HG03108 (cell line): Measurements from ENCODE around the gene KRTAP17-1.
"Not testable (repeated sequence)": the region's sequence is repeated elsewhere in the genome, so short reads cannot be mapped to it uniquely, and the experiment has no call there.

ENCODE experiments used
- ATAC-seq: cut with Tn5 transposase; IDR thresholded peaks from one replicate; pipeline ENCODE4 v1.9.1; 2021; ENCODE audit warnings: moderate library complexity; ENCODE audit not compliant: unreplicated experiment

KRTAP17-1 gene, protein sequence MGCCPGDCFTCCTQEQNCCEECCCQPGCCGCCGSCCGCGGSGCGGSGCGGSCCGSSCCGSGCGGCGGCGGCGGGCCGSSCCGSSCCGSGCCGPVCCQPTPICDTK

DNA sequence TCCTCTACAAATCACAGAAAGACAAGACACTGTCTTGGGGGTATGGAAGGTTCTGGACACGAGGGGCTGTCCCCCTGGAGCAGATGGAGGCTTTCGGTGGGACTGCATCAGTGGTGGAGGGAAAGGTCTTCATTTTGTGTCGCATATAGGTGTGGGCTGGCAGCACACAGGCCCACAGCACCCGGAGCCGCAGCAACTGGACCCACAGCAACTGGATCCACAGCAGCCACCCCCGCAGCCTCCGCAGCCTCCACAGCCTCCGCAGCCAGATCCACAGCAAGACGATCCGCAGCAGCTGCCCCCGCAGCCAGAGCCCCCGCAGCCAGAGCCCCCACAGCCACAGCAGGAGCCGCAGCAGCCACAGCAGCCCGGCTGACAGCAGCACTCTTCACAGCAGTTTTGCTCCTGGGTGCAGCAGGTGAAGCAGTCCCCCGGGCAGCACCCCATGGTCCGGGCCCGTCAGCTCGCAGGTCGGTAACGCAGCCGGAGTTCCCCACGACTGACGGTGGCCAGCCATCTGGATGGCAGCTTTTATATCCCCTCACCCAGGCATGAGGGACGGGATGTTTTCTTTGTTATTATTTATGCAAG, at the start of gene KRTAP17-1:
KRTAP17-1 (minus strand) TSS at position 507 of the 591 bp plus-strand sequence; CDS start at position 447, 60 bp downstream.
- no peak for ATAC-seq

DNA sequence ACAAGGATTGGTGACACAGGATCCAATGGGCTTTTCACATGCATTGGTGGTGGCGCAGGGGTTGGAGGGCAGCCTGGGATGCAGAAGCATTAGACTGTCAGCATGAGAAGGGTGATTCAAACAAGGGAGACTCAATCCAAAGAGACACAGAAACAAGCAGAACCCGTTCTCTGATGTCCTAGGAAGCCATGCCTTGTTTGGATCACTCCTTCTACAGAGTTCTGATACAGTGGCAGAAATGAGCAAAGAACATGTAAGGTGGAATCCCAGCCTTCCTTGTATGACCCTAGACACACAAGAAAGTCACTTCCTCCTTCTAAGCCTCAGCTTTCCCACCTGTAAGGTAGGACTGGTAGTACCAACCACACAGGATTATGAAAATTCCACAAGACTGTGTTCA, 48.4 kb upstream of the KRTAP17-1 start:
- no peak for ATAC-seq

DNA sequence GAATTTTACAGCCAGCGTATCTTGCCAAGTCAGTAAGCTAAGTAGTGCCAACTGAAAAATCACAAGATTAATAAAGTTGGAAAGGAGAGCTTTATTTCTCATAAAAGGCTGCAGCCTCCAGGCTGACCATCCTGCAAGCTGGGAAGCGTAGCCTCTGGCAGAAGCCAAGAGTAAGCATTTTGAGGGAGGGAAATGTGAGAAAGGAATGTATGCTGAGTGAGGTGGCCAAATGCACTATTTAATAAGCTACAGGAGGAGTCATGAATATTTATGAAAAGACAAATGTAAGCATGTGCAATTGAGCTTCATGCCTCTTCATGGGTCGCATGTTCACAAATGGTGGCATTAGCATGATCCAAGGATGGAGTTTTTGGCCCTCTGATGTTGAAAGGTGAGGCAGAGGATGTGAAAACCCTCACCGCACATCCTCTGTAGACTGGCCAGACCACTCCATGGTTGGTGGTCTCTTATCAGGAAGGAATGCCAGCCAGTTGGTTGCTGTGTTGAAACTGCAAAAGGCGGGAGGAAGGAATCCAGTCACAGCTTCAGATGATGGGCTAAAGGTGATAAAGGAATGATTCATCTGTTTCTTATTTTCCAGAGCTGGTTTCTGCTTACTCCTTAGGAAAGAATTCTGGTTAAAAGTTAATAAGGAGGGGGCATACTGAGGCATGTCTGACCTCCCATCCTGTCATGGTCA, 44.9 kb upstream of the KRTAP17-1 start:
- no peak for ATAC-seq

DNA sequence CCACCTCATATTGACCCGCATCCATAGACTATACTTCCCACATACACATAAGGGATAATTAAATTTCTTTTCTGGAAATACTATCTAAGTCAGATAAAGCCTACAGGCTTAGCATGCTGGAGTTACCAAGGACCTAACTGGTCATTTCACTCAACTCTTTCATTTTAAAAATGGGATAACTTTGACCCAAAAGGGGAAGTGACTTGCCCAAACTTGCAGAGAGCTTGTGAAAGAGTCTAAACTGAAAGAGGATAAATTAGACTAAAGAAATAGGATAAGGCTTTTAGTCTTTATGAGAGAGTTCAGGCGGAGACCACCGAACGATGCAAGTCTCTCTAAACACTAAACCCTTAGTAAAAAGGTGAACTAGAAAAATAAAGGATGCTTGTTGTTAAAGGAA, 39.0 kb upstream of the KRTAP17-1 start:
- ATAC-seq = no peak

DNA sequence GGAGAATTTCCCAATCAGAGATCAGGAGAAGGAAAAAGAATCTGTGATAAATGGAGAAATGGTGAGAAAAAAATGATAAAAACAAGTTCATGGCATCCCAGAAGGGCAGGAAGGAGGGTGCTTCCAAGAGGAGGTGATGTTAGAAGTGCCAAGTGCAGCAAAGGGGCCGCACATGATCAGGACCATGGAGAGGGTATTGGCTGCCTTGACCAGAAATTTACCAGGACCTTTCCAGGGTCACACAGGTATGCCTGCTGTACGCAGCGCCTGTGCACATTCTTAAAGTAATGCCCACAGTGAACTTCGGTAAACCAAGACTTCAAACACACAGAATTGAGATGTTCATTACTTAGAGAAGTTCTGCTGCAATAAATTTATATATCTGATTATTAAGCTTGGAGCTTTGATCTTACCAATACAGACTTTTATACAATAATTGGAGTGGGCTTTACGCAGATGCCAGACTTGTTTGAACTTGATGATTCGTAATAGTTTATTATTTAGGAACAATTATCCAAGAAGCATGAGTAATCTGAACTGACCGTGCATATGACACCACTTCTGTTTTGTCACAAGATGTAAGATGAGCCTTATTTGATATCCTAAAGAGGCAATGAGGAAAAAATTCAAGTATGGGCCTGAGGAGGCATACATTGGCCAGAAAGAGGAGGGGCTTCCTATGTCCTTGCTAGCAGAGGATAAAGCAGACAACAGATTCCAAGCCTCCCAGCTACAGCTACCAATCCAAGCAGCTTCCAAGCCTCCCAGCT, 37.3 kb upstream of the KRTAP17-1 start:
- no peak for ATAC-seq

DNA sequence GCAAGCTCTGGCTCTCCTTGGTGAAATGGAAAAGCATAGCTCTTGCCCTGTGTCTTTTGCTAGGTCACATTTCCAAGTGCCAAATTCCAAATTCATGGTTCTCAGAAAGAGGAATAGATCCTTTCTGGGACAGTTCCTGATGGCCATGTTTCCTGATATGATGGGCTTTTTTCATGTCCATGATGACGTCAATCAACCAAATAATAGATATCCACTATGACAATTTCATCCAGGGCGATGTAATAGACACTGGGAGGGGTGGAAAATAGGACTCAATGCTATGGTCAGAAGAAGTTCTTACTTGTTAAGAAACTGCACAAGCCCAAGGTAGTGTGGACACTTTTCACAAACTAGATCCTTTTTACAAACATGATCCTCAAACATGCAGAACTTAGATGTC, 35.7 kb upstream of the KRTAP17-1 start:
- no peak for ATAC-seq

DNA sequence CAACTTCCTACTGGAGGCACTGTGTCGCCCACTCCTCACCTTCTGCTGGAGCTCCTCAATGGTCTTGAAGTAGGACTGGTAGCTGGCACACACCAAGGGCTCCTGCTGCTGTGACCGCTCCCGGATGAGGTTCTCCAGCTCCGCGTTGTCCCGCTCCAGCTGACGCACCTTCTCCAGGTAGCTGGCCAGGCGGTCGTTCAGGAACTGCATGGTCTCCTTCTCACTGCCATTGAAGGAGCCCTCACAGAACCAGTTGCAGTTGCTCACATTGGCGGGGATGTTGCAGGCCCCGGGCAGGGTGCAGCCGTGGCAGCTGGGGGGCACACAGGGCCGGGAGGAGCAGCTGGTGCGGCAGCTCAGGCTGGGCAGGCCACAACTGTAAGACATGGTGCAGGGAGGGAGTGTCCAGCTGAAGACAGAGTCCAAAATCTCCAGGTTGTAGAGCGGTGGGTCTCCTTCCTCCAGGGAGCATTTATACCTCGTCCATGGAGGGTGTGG, 34.9 kb upstream of the KRTAP17-1 start, which contains the start of gene KRT33A:
KRT33A (minus strand) TSS at position 448 of the 498 bp plus-strand sequence; CDS start at position 387, 61 bp downstream.
- not testable (repeated sequence) for ATAC-seq

DNA sequence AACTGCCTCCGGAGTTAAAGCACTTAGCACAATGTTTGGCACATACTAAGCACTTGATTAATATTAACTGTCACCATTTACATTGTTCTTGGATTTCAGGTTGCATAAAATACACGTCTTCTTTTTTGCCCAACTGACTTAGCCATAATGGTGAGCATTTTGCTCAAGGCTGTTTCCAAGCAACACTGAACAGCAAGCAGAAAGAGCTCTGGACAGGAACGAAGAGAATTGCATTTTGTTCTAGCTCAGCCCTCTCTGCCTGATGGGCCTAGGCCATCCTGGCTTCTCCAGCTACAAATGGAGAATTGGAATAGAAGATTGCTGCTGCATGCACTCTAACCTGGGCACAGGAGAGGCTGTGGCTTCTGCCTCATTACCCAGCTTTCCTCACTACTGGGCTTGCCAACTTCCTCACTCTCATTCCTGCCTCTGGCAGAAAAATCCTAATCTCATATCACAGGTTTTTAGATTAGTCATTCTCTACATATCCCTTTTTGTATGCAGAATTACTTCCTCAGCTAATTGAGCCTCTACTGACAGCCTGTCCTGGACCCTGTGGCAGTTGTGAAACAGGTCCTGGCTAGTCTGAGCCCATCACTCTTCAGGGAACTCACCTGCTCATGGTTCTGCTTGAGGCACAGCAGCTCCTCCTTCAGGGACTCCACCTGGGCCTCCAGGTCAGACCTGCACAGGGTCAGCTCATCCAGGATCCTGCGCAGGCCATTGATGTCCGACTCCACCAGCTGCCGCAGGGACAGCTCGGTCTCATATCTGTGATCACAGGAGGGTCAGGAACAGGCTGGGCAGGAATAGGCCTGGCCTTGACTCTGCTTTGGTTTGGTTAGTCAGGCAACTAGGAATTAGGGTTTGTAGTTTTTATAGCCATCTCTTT, 32.6 kb upstream of the KRTAP17-1 start:
- ATAC-seq = no peak

DNA sequence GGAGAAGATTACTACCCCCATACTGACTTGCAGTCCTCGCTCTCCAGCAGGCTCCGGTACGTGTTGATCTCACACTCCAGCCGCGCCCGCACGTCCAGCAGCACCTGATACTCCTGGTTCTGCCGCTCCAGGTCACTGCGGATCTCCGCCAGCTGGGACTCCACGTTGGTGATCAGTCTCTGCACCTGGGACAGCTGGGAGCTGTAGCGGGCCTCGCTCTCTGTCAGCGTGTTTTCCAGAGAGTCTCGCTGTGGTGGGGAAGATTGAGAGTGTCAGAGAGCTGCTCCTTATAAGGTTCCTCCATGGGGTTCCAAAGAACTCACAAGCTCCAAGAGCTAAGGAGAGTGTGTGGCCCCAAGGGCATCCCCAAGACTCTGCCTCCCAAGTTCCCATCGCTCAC, 30.9 kb upstream of the KRTAP17-1 start:
- not testable (repeated sequence) for ATAC-seq

DNA sequence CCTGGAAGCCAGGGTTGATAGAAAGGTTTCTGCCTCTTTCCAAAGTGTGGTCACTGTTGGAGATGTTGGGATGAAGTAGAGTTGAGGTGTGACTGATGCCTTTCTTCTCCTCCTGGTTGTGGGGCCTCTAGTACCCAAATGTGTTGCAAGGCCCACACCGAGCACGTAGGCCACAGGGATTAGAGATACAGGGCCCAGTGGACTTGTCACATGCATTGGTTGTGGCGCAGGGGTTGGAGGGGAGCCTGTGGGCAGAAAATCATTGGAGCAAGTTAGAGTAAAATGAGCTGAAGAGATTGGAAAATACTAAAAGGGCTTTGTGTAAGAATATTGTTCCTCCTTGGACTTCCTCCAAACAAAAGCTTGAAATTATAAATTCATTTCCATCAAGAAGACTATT, 30.5 kb upstream of the KRTAP17-1 start:
- ATAC-seq = no peak

DNA sequence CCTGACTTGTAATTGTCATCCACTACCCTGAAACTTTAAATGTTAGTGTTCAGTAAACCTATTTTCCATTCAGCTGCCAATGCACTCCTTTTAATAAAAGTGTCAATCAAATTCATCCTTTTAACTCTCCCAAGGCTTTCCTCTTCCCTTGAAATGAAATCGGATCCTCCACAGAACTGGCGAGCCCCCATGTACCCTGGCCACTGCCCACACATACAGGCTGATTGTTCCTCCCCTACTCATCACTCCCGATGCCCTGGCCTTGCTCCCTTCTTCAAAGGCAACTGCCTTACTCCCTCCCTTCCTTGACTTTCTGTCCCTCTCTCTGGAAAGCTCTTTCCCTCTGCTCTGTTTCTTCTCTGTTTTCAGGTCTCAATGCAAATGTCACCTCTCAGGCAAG, 27.5 kb upstream of the KRTAP17-1 start:
- ATAC-seq = no peak

DNA sequence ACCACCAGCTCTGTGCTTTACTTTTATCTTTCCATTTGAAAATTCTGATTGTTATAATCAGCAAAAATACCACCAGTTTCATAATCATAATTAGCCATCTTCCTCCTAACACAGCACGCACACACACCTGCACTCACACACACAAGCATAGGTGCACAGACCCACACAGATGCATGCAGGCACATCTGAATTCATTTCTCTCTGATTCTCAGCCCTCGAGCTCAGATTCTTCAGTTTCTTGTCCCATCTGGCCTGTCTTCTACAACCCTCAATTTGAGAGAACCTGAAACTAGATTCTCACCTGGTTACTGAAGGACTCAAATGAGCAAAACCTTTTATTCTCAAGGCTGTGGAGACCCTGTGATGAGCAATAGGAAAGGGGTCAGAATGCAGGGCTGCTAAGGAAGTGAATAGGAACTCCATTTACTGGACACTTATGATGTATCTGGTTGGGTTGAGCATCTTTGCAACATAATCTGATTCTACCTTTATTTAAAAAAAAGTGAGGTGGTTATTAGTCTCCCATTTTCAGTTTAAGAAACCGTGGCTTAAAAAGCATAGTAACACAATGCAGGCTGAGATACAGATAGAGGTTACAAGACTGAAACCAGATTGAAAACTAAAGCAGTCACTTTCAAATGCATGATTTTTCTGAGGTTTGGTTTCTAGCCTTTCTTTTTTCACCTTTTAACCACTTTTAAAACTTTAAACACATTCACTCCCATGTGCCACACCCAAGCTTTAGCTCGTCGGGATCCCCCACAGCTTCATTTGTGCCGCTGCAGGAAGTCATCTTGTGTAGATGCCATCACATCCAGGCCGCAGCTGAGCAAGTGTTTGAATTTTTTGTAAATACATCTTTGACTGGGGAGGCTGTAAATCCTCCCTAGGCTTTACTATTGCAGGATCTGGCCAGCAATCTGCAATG, 25.7 kb upstream of the KRTAP17-1 start:
- ATAC-seq = peak; percentile 27

DNA sequence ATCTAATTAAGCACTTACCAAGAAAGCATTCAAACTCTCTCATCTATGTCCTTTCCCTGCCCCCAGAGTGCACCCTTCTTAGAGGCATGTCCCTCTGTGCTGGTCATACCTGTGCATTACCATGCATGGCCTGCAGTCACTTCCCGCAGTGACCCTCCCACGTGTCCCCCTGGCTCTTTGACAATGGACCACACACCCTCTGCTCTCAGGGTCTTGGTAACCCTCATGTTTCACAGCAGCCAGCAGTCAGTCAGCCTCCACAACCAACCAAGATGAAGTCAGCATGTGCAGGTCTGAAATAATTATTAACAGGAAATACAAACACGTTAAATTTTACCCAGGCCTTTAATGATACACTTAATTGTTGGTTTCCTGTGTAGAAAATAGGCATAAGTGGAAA, 25.0 kb upstream of the KRTAP17-1 start:
- ATAC-seq = peak; percentile 35

DNA sequence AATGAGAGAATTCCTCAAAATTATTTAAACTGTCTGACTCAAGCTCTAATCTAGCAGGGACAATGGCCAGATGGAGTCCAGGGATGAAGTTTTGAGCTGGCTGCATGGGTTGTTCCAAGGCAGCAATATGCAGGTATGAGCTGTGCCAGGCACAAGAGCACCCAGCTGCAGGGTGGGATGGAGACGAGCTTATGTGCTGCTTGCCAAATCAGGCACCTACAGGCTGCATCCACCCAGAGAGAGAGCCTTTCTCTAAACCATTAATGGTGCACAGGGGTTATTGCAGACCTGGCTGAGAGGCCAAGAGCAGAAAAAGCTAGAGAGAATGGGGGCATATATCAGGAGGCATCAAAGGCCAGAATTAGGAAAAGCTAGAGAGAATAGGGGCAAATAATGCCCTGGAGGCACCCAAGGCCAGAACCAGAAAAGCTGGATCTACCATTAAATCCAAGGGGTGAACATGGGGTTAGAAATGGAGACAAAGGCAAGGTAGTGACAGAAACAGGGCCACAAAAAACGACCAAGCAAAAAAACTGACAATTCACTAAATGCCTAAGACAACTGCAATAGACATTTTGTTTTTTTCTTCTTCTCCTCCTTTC, 24.2 kb upstream of the KRTAP17-1 start:
- ATAC-seq = no peak

DNA sequence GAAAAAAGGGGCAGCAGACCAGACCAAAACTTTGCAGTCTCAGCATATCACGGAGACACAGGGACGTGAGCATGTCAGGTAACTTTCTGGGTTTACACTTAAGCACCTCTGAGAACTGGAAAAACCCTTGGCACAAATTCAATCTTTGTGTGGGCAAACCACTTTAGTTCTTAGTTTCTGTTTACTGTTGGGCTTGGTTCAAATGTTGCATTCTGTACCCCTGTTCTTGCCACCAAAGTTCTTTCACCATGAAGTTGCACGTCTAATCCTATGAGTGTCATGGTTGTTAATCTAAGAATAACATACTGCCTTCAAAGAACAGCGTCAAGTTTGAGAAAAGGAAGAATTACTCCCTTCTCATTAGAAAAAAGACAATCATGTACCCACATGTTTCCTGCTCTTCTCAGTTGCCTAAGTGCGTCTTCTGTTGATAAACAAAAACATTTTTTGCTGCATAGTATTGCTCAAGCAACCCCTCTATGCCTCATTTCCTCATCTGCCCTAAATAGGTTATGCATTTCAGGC, 23.5 kb upstream of the KRTAP17-1 start:
- ATAC-seq = no peak

DNA sequence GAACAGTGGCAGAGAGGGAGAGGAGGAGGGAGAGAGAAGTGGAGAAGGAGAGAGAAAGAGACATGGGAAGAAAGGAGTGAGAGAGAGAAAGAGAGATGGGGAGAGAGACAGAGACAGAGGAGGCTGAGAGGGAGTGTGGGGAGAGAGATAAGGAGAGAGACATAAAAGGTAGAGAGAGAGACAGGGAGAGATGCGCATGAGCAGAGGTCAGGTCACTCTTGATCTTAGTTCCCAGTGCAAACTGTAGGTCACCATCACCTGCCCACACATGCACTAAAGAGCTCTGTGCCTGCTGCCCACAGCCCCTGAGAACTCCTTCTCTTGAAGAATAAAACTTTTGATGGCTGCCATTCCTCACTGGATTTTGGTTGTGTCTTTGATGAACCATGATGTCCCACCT, 20.2 kb upstream of the KRTAP17-1 start:
- ATAC-seq = no peak

DNA sequence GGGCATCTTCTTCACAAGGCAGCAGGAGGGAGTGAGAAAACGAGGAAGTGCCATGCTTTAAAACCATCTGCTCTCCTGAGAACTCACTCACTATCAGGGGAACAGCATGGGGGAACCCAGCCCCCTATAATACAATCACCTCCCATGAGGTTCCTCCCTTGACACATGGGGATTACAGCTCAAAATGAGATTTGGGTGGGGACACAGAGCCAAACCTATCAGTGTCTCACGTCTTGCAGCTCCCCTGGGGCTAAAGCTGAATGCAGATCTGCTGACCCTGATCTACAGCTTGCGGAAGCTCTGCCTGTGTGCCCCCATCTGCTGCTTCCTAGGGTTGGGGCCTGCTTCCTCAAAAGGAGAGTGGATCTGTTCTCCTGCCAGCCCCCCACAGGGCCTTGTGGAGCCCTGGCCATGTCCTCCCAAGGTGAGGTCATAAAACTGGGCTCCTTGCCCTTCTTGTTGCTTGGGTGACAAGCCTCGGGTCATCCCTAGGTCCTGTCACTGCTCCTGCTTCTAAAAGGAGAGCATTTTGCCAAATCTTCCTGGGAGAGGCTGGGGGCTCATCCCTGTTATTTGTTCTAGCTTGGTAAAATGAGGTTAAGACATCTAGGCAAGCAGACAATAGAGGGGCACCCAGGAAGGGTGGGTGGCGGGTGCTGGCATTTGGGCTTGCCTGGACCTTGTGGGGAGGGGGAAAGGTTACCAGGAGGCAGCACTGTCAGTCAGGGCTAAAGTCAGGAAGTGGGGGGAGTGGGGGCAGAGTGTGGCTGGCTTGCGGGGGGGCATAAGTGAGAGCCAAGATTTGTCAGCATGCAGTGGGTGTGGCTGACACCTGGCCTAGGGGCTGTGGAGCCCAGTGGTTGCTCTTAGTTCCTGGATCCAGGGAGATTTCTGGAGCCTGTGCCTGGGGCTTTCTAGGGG, 19.1 kb upstream of the KRTAP17-1 start:
- ATAC-seq = no peak

DNA sequence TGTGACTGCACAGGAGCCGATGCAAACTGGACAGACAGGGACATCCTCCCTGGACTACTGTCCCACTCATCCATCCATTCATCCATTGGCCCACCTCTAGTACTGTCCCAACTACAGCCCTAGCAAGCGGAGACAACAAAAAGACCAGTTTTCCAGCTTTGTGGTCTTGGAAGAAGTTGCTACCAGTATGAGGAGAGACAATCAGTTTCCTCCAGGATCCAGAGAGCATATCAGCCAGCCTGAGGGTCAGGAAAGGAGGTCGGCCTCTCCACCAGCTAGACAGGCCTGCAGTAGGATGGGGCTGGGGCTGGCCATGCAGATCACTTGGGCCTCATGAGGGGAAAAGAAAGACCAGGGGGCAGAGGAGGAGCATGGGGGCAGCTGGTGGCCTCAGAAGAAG, 18.3 kb upstream of the KRTAP17-1 start:
- ATAC-seq = no peak
